HG03064 (cell line): ENCODE results near the gene ADPRS.

ENCODE experiments used
- ATAC-seq: cut with Tn5 transposase; IDR thresholded peaks from one replicate; pipeline ENCODE4 v1.9.1; 2021; ENCODE audit warnings: low read depth; ENCODE audit not compliant: unreplicated experiment

The ADPRS gene

GRCh38 chr1:36101546-36101945, 12.9 kb downstream of the ADPRS start:
- ATAC-seq, result no peak

GRCh38 chr1:36106269-36106668, 17.6 kb downstream of the ADPRS start:
- no peak for ATAC-seq

GRCh38 chr1:36107394-36107793, 18.7 kb downstream of the ADPRS start:
- ATAC-seq, result no peak

DNA sequence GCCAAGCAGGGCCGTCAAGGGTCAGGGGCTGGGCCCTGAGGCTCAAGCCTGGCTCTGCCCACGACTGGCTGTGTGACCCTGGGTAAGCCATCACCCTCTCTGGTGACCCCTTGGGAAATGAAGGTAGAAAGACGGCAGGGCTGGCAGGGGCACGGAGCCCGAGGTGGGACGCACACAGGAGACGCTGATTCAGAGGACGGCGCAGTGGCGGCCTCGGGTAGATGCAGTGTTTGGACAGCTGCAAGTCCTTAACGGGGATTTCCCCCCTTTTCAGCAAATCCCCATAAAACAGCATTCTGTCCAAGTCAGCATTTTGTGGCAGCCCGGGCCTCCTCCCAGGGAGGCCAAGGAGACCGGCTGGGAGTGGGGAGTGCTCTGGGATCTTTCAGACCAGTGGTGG, 19.6 kb downstream of the ADPRS start:
- no peak for ATAC-seq

- ATAC-seq, result no peak
These were observed 20.5 kb downstream of the ADPRS start for GRCh38 chr1:36109041-36109679.

GRCh38 chr1:36111151-36111550, 22.5 kb downstream of the ADPRS start:
- no peak for ATAC-seq

DNA sequence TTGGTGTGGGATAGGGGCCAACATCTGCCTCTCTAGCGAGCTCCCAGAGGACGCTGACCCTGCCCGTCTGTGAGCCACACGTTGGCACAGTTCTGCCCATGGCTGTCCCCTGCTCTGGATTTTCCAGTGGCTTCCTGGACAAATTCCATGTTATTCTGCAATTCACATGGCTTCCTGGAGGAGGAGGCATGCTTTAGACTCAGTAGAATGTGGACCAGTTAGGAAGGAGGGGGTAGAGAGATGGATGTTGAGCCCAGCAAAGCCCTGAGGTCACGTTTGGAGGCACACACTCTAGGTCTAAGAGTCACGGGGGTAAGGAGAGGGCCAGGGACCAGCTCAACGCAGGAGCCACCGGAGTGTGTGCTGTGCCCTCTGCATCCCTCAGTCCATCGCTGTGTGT, 24.1 kb downstream of the ADPRS start:
- ATAC-seq, result no peak

DNA sequence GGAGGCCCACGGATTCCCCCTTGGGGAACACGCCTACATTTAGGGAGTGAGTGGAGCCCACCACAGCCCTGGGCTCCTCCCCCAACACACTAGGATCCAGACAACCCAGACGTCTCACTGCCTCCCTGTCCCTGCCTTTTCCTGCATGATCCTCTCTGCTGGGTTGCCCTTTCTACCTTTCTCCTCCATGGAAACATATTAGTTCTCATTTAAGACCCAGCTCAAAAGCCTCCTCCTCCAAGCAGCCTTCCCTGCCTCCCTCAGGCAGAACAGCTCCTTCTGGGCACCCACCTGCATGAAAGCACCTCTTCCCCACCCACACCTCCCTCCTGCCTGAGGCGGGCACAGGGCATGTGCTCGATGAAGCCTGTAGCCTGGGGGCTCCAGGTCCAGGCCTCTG, 25.7 kb downstream of the ADPRS start:
- ATAC-seq, result no peak

DNA sequence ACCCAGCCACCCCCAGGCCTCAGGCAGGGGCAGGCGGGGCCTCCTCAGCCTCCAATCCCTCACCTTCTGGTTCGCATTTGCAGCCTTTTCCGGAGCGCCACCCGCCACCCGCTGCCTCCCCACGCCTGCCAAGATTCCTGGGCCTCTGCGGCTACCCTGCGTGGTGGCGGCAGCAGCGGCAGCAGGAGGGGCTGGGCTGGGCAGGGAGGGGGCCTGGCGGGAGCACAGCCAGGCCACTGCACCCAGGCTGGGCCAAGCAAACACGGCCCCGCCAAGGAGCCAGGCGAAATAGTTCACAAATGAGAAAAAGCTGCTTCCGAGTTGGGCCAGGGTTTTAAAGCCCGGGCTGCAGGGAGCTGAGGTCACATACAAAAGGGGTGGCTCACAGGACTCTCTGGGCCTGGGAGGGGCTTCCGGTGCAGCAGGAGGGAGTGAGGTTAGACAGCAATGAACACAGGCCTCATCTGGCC, 26.5 kb downstream of the ADPRS start:
- no peak for ATAC-seq

- ATAC-seq, result no peak
These were observed 27.2 kb downstream of the ADPRS start for GRCh38 chr1:36115931-36116330.

- no peak for ATAC-seq
These were observed 28.2 kb downstream of the ADPRS start for GRCh38 chr1:36116901-36117300.

DNA sequence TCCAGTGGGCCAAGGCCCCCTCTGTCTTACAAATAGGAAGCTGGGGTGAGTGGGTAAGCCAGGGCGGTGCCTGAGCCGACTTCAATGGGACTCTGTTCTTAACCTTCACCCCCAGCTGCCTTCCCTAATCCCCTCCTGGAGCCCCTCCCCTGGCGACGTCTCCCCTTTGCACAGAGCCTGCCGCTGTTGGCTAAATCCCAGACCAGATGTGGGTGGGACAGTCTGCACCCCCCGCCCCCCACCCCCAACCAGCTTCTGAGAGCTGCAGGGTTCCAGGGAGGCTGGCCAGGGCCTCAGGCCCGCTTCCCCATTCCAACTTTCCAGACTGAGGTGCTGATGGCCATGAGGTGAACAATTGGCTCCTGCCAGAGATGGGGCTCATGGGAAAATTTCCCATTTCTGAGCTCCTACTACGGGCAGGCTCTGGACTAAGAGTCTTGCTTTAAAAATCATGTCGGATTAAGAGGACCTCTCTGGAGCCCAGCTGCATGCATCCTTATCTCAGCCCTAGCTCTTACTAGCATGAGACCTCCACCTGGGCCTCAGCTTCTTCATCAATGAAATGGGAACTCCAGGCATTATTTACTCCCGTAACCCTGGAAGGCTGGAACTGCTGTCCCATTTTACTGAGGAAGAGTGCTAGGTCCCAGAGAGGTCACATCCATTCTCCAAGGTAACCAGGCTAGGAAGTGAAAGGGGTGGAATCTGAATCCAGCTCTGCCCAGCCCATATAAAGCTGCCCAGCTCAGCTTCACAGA, 29.9 kb downstream of the ADPRS start:
- no peak for ATAC-seq

- no peak for ATAC-seq
These were observed 30.8 kb downstream of the ADPRS start for GRCh38 chr1:36119456-36119855.

- ATAC-seq, result no peak
These were observed 33.7 kb downstream of the ADPRS start for GRCh38 chr1:36122062-36123030.

GRCh38 chr1:36123356-36123755, 34.7 kb downstream of the ADPRS start:
- ATAC-seq, result no peak

- no peak for ATAC-seq
These were observed 35.9 kb downstream of the ADPRS start for GRCh38 chr1:36124404-36125128.

GRCh38 chr1:36125129-36125991, 36.7 kb downstream of the ADPRS start, which contains the start of gene COL8A2:
Gene COL8A2, minus strand, starts transcription at chr1:36125222. Its CDS starts 24,980 bp downstream, at chr1:36100242.
- ATAC-seq, result no peak

GRCh38 chr1:36126005-36126716, 37.5 kb downstream of the ADPRS start:
- ATAC-seq, result no peak
